Measurements from ENCODE around the gene TMEM62.
"Not testable (repeated sequence)": the region's sequence is repeated elsewhere in the genome, so short reads cannot be mapped to it uniquely, and the experiment has no call there.

TMEM62 gene

DNA sequence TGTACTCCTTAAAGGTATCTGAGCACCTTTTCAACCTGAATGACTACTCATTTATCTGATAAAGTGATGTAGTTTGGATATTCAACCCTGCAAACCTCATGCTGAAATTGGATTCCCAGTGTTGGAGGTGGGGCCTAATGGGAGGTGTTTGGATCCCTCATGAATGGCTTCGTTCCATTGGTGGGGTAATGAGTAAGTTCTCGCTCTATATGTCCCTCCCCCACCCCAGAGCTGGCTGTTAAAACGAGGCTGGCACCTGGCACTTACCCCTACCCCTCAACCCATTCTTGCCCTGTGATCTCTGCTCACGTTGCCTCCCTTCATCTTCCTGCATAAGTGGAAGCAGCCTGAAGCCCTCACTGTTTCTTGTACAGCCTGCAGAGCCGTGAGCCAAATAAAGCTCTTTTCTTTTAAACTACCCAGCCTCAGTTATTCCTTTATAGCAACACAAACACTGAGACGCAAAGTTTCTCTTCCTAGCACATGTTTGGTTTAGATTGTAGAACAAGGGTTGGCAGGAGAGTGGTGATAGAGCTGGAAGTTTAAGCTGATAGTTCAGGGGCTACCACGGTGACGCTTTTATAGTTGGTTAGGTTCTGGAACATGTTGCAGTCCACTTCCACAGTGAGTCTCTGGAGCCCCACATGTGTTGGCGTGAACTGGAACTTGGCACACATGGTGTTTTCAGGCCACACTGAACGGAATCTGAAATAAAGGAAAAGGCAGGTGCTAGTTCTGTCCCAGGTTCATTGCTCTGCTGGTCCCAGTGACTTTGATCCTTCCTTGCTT lies 63.6 kb downstream of the TMEM62 start:
- POLR2A ChIA-PET, result no interaction called here
- H3K36me3 ChIP-seq (ENCODE audit: control insufficient read depth in 4 of 4, insufficient read depth in 4 of 4, low read length in 3 of 4), result peaks cover 21 to 55% (median 23%) of the 10 kb centered on the region in 4 experiments
- no peaks in the 10 kb centered on the region for H3K27me3 ChIP-seq (replicated peaks in 2 of 5; ENCODE audit: control insufficient read depth in 4 of 5, insufficient read depth in 5 of 5, low read length in 4 of 5)
- H3K4me1 ChIP-seq (ENCODE audit: control extremely low read depth in 1 of 4, control insufficient read depth in 4 of 4, insufficient read depth in 4 of 4, low read length in 3 of 4), result no peaks in the 10 kb centered on the region
- WGBS (ENCODE audit: insufficient coverage), result 100% methylated on average over 6 of the region's 10 CpGs
- H3K4me3 ChIP-seq (ENCODE audit: control insufficient read depth in 1 of 7, extremely low read depth in 1 of 7, insufficient read depth in 4 of 7, low read depth in 2 of 7, low read length in 6 of 7), result no peak overlapping the region
- no peak for DNase-seq
- no peak overlapping the region for H3K27ac ChIP-seq (ENCODE audit: insufficient read depth in 1 of 2, low read depth in 1 of 2, low read length in 2 of 2, poor library complexity in 1 of 2, severe bottlenecking in 2 of 2)
- peaks cover 0 to 3% (median 0%) of the 10 kb centered on the region in 5 experiments for H3K9me3 ChIP-seq (ENCODE audit: control extremely low read depth in 1 of 5, control insufficient read depth in 4 of 5, insufficient read depth in 2 of 5, low read depth in 1 of 5, low read length in 4 of 5)
- CTCF ChIA-PET, result interaction anchor here (0.6 to 1.5 kb wide), 5 partner anchors 9 to 89 kb away, joined by 3 to 5 read pairs (median 3); no protein-coding TSS in a partner anchor

DNA sequence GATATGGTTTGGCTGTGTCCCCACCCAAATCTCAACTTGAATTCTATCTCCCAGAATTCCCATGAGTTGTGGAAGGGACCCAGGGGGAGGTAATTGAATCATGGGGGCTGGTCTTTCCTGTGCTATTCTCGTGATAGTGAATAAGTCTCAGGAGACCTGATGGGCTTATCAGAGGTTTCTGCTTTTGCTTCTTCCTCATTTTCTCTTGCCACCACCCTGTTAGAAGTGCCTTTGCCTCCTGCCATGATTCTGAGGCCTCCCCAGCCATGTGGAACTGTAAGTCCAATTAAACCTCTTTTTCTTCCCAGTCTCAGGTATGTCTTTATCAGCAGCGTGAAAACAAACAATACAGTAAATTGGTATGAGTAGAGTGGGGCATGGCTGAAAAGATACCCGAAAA lies 64.4 kb downstream of the TMEM62 start:
- POLR2A ChIA-PET; H3K27me3 ChIP-seq (replicated peaks in 2 of 5; ENCODE audit: control insufficient read depth in 4 of 5, insufficient read depth in 5 of 5, low read length in 4 of 5); H3K9me3 ChIP-seq (ENCODE audit: control extremely low read depth in 1 of 5, control insufficient read depth in 4 of 5, insufficient read depth in 2 of 5, low read depth in 1 of 5, low read length in 4 of 5); H3K27ac ChIP-seq (ENCODE audit: insufficient read depth in 1 of 2, low read depth in 1 of 2, low read length in 2 of 2, poor library complexity in 1 of 2, severe bottlenecking in 2 of 2); H3K4me3 ChIP-seq (ENCODE audit: control insufficient read depth in 1 of 7, extremely low read depth in 1 of 7, insufficient read depth in 4 of 7, low read depth in 2 of 7, low read length in 6 of 7); H3K4me1 ChIP-seq (ENCODE audit: control extremely low read depth in 1 of 4, control insufficient read depth in 4 of 4, insufficient read depth in 4 of 4, low read length in 3 of 4): not testable (repeated sequence)
- H3K36me3 ChIP-seq (ENCODE audit: control insufficient read depth in 4 of 4, insufficient read depth in 4 of 4, low read length in 3 of 4), result peaks cover 13 to 47% (median 17%) of the 10 kb centered on the region in 4 experiments
- WGBS (ENCODE audit: insufficient coverage), result 100% methylated on average over 1 of the region's 3 CpGs
- peak in 1 of 3 donors; percentile 16 for DNase-seq
- CTCF ChIA-PET, result interaction anchor here (1.5 to 1.6 kb wide), 2 partner anchors 12 to 88 kb away, joined by 4 to 5 read pairs; partner anchors contain the start of gene CCNDBP1

DNA sequence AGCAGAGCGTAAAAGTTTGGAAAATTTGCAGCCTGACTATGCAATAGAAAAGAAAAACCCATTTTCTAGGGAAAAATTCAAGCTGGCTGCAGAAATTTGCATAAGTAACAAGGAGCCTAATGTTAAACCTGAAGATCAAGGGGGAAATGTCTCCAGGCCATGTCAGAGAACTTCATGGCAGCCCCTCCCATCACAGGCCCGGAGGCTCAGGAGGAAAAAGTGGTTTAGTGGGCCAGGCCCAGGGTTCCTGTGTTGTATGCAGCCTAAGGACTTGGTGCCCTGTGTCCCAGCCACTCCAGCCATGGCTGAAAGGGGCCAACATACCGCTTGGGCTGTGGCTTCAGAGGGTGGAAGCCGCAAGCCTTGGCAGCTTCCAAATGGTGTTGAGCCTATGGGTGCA lies 65.2 kb downstream of the TMEM62 start:
- CTCF ChIA-PET, result interaction anchor here (1.6 kb wide), 1 partner anchor 13 kb away, joined by 4 read pairs; the partner anchor contains the start of gene CCNDBP1
- H3K27ac ChIP-seq (ENCODE audit: insufficient read depth in 1 of 2, low read depth in 1 of 2, low read length in 2 of 2, poor library complexity in 1 of 2, severe bottlenecking in 2 of 2); H3K4me3 ChIP-seq (ENCODE audit: control insufficient read depth in 1 of 7, extremely low read depth in 1 of 7, insufficient read depth in 4 of 7, low read depth in 2 of 7, low read length in 6 of 7); POLR2A ChIA-PET; H3K27me3 ChIP-seq (replicated peaks in 2 of 5; ENCODE audit: control insufficient read depth in 4 of 5, insufficient read depth in 5 of 5, low read length in 4 of 5); H3K9me3 ChIP-seq (ENCODE audit: control extremely low read depth in 1 of 5, control insufficient read depth in 4 of 5, insufficient read depth in 2 of 5, low read depth in 1 of 5, low read length in 4 of 5); H3K4me1 ChIP-seq (ENCODE audit: control extremely low read depth in 1 of 4, control insufficient read depth in 4 of 4, insufficient read depth in 4 of 4, low read length in 3 of 4); DNase-seq: not testable (repeated sequence)
- H3K36me3 ChIP-seq (ENCODE audit: control insufficient read depth in 4 of 4, insufficient read depth in 4 of 4, low read length in 3 of 4), result peaks cover 12 to 41% (median 15%) of the 10 kb centered on the region in 4 experiments
- WGBS (ENCODE audit: insufficient coverage), result 93% methylated on average over 4 of the region's 4 CpGs

DNA sequence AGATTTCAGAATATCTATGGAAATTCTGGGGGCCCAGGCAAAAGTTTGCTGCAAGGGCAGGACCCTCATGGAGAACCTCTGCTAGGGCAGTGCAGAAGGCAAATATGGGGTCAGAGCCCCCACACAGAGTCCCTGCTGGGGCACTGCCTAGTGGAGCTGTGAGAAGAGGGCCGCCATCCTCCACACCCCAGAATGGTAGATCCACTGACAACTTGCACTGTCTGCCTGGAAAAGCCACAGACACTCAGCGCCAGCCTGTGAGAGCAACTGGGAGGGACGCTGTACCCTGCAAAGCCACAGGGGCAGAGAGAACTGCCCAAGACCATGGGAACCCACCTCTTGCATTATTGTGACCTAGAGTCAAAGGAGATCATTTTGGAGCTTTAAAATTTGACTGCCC lies 65.6 kb downstream of the TMEM62 start:
- no peak overlapping the region for H3K27ac ChIP-seq (ENCODE audit: insufficient read depth in 1 of 2, low read depth in 1 of 2, low read length in 2 of 2, poor library complexity in 1 of 2, severe bottlenecking in 2 of 2)
- DNase-seq, result no peak
- no peaks in the 10 kb centered on the region for H3K27me3 ChIP-seq (replicated peaks in 2 of 5; ENCODE audit: control insufficient read depth in 4 of 5, insufficient read depth in 5 of 5, low read length in 4 of 5)
- ChIA-PET CTCF (interaction anchor here (1.2 to 1.6 kb wide), 2 partner anchors 13 to 89 kb away, joined by 3 to 4 read pairs; partner anchors contain the start of gene CCNDBP1), POLR2A (no interaction called here)
- H3K4me3 ChIP-seq (ENCODE audit: control insufficient read depth in 1 of 7, extremely low read depth in 1 of 7, insufficient read depth in 4 of 7, low read depth in 2 of 7, low read length in 6 of 7), result no peak overlapping the region
- 100% methylated on average over 2 of the region's 3 CpGs for WGBS (ENCODE audit: insufficient coverage)
- no peaks in the 10 kb centered on the region for H3K4me1 ChIP-seq (ENCODE audit: control extremely low read depth in 1 of 4, control insufficient read depth in 4 of 4, insufficient read depth in 4 of 4, low read length in 3 of 4)
- H3K9me3 ChIP-seq (ENCODE audit: control extremely low read depth in 1 of 5, control insufficient read depth in 4 of 5, insufficient read depth in 2 of 5, low read depth in 1 of 5, low read length in 4 of 5), result peaks cover 0 to 3% (median 0%) of the 10 kb centered on the region in 5 experiments
- peaks cover 12 to 38% (median 15%) of the 10 kb centered on the region in 4 experiments for H3K36me3 ChIP-seq (ENCODE audit: control insufficient read depth in 4 of 4, insufficient read depth in 4 of 4, low read length in 3 of 4)

DNA sequence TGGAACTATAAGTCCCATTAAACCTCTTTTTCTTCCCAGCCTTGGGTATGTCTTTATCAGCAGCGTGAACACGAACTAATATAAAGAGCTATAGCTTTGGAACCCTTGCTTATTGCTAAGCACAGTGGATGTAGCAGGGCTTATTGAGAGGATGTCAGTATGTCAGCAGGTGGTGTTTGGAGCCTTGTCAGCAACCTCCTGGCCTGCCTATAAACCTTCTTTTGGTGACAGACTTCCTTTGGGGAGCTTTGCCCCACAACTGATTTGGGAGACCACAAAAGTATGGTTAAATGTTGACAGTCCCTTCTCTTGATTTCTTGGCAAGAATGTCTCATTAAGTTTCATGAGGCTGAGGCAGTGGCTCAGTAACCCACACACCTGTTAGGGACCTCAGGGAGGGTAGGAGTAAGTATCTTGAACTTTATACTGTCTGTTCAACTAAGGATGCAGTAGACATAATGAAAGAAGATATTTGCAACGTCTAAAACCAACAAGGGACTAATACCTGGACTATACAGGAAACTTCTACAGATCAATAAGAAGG lies 66.6 kb downstream of the TMEM62 start:
- CTCF ChIA-PET, result interaction anchor here (1.0 to 1.2 kb wide), 2 partner anchors 10 to 88 kb away, joined by 3 read pairs; no protein-coding TSS in a partner anchor
- DNase-seq, result no peak
- 100% methylated on average over 2 of the region's 3 CpGs for WGBS (ENCODE audit: insufficient coverage)

DNA sequence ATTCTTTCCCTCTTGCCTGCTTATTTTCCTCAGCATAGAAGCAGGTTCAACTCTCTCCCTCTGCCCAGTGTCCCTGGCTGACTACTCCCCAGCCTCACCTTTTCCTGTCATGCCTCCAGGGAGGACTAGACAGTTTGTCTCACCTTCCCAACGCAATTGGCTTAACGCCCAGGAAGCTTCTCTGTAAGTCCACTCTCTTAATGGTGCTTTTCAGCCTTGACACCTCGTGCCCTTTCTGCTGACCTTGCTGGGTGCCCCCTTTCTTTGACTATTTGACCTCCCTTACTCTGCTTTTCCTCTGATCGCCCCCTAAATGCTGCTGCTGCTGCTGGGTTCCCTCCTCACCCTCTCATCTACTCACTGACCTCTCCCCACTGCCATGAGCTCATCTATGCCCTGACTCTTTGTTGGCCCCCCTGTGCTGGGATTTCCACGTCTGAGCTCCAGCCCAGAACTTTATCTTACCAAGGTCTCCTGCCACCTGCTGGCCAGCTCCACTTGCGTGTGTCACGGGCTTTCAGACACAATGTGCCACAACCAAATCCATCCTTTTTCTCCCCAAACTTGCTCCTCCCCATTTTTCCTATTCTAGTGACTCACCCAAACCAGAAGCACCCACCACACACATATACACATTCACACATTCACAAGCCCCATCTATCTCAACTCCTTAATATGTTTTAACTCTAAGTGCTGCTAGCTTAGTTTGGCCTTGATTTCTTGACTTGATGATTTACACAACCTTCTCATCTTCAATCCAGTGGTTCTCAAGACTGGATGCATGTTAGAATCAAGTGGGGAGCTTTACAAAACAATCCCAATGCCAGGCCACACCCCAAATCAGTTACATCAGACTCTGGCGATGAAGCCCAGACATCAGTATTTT lies 70.9 kb downstream of the TMEM62 start:
- Histone ChIP-seq H3K4me3 (ENCODE audit: control insufficient read depth in 1 of 7, extremely low read depth in 1 of 7, insufficient read depth in 4 of 7, low read depth in 2 of 7, low read length in 6 of 7) (no peak overlapping the region), H3K9me3 (ENCODE audit: control extremely low read depth in 1 of 5, control insufficient read depth in 4 of 5, insufficient read depth in 2 of 5, low read depth in 1 of 5, low read length in 4 of 5) (no peaks in the 10 kb centered on the region), H3K4me1 (ENCODE audit: control extremely low read depth in 1 of 4, control insufficient read depth in 4 of 4, insufficient read depth in 4 of 4, low read length in 3 of 4) (no peaks in the 10 kb centered on the region), H3K27me3 (replicated peaks in 2 of 5; ENCODE audit: control insufficient read depth in 4 of 5, insufficient read depth in 5 of 5, low read length in 4 of 5) (peaks cover 0 to 18% (median 10%) of the 10 kb centered on the region in 5 experiments), H3K36me3 (ENCODE audit: control insufficient read depth in 4 of 4, insufficient read depth in 4 of 4, low read length in 3 of 4) (no peaks in the 10 kb centered on the region), H3K27ac (ENCODE audit: insufficient read depth in 1 of 2, low read depth in 1 of 2, low read length in 2 of 2, poor library complexity in 1 of 2, severe bottlenecking in 2 of 2) (no peak overlapping the region)
- DNase-seq, result peak; percentile 63 to 77 (median 77)
- POLR2A ChIA-PET, result interaction anchor here (0.9 to 1.0 kb wide), 2 partner anchors 10 to 12 kb away, joined by 3 to 4 read pairs; no protein-coding TSS in a partner anchor
- CTCF ChIA-PET, result interaction anchor here (0.7 to 4.1 kb wide), 23 partner anchors 8 to 499 kb away, joined by 3 to 50 read pairs (median 4); partner anchors contain the start of gene TGM5
- 55% methylated on average over 7 of the region's 8 CpGs for WGBS (ENCODE audit: insufficient coverage)

More for the DNA sequence above, 66.6 kb downstream of the TMEM62 start:
- POLR2A ChIA-PET, result no interaction called here
- no peaks in the 10 kb centered on the region for H3K4me1 ChIP-seq (ENCODE audit: control extremely low read depth in 1 of 4, control insufficient read depth in 4 of 4, insufficient read depth in 4 of 4, low read length in 3 of 4)
- no peak overlapping the region for H3K27ac ChIP-seq (ENCODE audit: insufficient read depth in 1 of 2, low read depth in 1 of 2, low read length in 2 of 2, poor library complexity in 1 of 2, severe bottlenecking in 2 of 2)
- no peak overlapping the region for H3K4me3 ChIP-seq (ENCODE audit: control insufficient read depth in 1 of 7, extremely low read depth in 1 of 7, insufficient read depth in 4 of 7, low read depth in 2 of 7, low read length in 6 of 7)
- peaks cover 0 to 2% (median 0%) of the 10 kb centered on the region in 5 experiments for H3K27me3 ChIP-seq (replicated peaks in 2 of 5; ENCODE audit: control insufficient read depth in 4 of 5, insufficient read depth in 5 of 5, low read length in 4 of 5)
- H3K36me3 ChIP-seq (ENCODE audit: control insufficient read depth in 4 of 4, insufficient read depth in 4 of 4, low read length in 3 of 4), result peaks cover 6 to 27% (median 8%) of the 10 kb centered on the region in 4 experiments
- H3K9me3 ChIP-seq (ENCODE audit: control extremely low read depth in 1 of 5, control insufficient read depth in 4 of 5, insufficient read depth in 2 of 5, low read depth in 1 of 5, low read length in 4 of 5), result peaks cover 0 to 3% (median 0%) of the 10 kb centered on the region in 5 experiments

Data from common myeloid progenitor, CD34-positive (primary cell).